Measurements from ENCODE around the gene YBX3. TPM values are rescaled to one million over a fixed set of nuclear protein-coding genes. Genes with fewer than 3 reads are reported as not detected.

The YBX3 gene
- total RNA-seq, 4 donors from 2014 or later, result 406 to 604 (median 588) TPM

Other genes starting within 250 kb of the YBX3 start
- under 1 TPM in 3 of 4 donors, not detected in 1; 0.17 to 0.45 (median 0.17) TPM for gene EIF2S3B, start 217.4 kb downstream of the YBX3 start, total RNA-seq
- 10 to 100 TPM in 3 of 4 donors, 1 to 10 TPM in 1; 10.0 to 14.2 (median 11.3) TPM for gene MAGOHB, start 109.7 kb downstream of the YBX3 start, total RNA-seq
- gene STYK1, start 49.3 kb downstream of the YBX3 start, total RNA-seq, result 1 to 10 TPM in 1 of 4 donors, under 1 TPM in 1, not detected in 2; 0.50 to 1.2 TPM
- gene TAS2R7, start 79.3 kb upstream of the YBX3 start, total RNA-seq, result not detected
- not detected for gene TAS2R8, start 84.0 kb upstream of the YBX3 start, total RNA-seq
- gene TAS2R9, start 86.8 kb upstream of the YBX3 start, total RNA-seq, result not detected
- under 1 TPM in 2 of 4 donors, not detected in 2; 0.40 to 0.42 TPM for gene TAS2R10, start 103.0 kb upstream of the YBX3 start, total RNA-seq
- gene PRR4, start 126.2 kb upstream of the YBX3 start, total RNA-seq, result 1 to 10 TPM in 3 of 4 donors, not detected in 1; 1.0 to 2.1 (median 1.6) TPM
- gene PRH1, start 160.9 kb upstream of the YBX3 start, total RNA-seq, result 10 to 100 TPM; 11.0 to 17.0 (median 12.6) TPM
- gene TAS2R13, start 186.2 kb upstream of the YBX3 start, total RNA-seq, result 1 to 10 TPM in 1 of 4 donors, under 1 TPM in 3; 0.52 to 1.7 (median 0.80) TPM
- gene PRH2, start 205.9 kb upstream of the YBX3 start, total RNA-seq, result not detected
- 1 to 10 TPM; 1.5 to 3.3 (median 1.6) TPM for gene TAS2R14, start 215.9 kb upstream of the YBX3 start, total RNA-seq

Measured in esophagus muscularis mucosa (tissue), 4 donors.